Measurements from ENCODE around the gene CFAP221.

CFAP221 gene

GRCh38 chr2:119544075-119544938 lies at the start of gene CFAP221:
TSS of gene CFAP221 (plus strand) at chr2:119544449. CDS start at chr2:119546132, 1,683 bp downstream.
- DNase-seq: peak; percentile 58

- DNase-seq: no peak
Observed at GRCh38 chr2:119495948-119496347, 48.3 kb upstream of the CFAP221 start.

- DNase-seq: no peak
Observed at GRCh38 chr2:119496682-119497081, 47.6 kb upstream of the CFAP221 start.

GRCh38 chr2:119508756-119509155 lies 35.5 kb upstream of the CFAP221 start:
- DNase-seq: no peak

- DNase-seq: no peak
Observed at GRCh38 chr2:119511989-119512388, 32.3 kb upstream of the CFAP221 start.

- no peak for DNase-seq
Observed at GRCh38 chr2:119512946-119513345, 31.3 kb upstream of the CFAP221 start.

GRCh38 chr2:119513832-119514231 lies 30.4 kb upstream of the CFAP221 start:
- no peak for DNase-seq

GRCh38 chr2:119516121-119516520 lies 28.1 kb upstream of the CFAP221 start:
- DNase-seq: no peak

- DNase-seq: peak; percentile 74
Observed at GRCh38 chr2:119517433-119517832, 26.8 kb upstream of the CFAP221 start.

- DNase-seq: no peak
Observed at GRCh38 chr2:119518401-119519056, 25.7 kb upstream of the CFAP221 start.

GRCh38 chr2:119519057-119519408 lies 25.2 kb upstream of the CFAP221 start:
- no peak for DNase-seq

- DNase-seq: no peak
Observed at GRCh38 chr2:119520696-119521432, 23.4 kb upstream of the CFAP221 start.

- no peak for DNase-seq
Observed at GRCh38 chr2:119521433-119522050, 22.7 kb upstream of the CFAP221 start.

GRCh38 chr2:119522671-119523070 lies 21.6 kb upstream of the CFAP221 start:
- DNase-seq: no peak

GRCh38 chr2:119523383-119523951 lies 20.8 kb upstream of the CFAP221 start:
- DNase-seq: no peak

GRCh38 chr2:119523952-119524694 lies 20.1 kb upstream of the CFAP221 start, which contains the start of gene SCTR:
TSS of gene SCTR (minus strand) at chr2:119524483. CDS start at chr2:119524226, 257 bp downstream.
- no peak for DNase-seq

GRCh38 chr2:119525614-119526013 lies 18.6 kb upstream of the CFAP221 start:
- DNase-seq: no peak

GRCh38 chr2:119527999-119528398 lies 16.2 kb upstream of the CFAP221 start:
- DNase-seq: no peak

GRCh38 chr2:119531292-119531691 lies 13.0 kb upstream of the CFAP221 start:
- DNase-seq: peak; percentile 5

- DNase-seq: no peak
Observed at GRCh38 chr2:119533560-119533959, 10.7 kb upstream of the CFAP221 start.

- no peak for DNase-seq
Observed at GRCh38 chr2:119536211-119536610, 8.0 kb upstream of the CFAP221 start.

- no peak for DNase-seq
Observed at GRCh38 chr2:119536707-119537106, 7.5 kb upstream of the CFAP221 start.
